Smooth muscle cell of the brain vasculature (primary cell): ENCODE results near the gene NUAK1.
"Not testable (repeated sequence)": the region's sequence is repeated elsewhere in the genome, so short reads cannot be mapped to it uniquely, and the experiment has no call there.

Source experiments
- DNase-seq: peaks from one replicate; pipeline ENCODE4 v3.0.0-alpha.2; 2012; ENCODE audit warnings: low read depth, low spot score

NUAK1 gene

DNA sequence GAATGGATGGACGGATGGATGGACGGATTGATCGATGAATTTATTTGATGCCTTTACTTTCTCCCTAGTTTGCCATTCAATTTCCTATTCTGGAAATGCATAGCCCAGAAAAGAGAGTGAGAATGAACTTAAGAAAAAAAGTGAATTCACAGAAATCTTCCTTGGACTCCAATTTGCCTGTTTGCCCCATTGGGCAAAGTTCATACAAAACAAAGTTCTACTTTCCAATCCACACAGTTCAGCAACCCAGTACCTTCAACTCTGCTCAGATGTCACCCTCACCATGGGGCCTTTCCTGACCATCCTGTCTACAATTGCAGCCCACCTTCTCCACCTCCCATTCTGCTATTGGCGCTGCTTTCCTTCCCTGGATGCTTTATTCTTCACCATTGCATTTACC lies 8.2 kb upstream of the NUAK1 start:
- DNase-seq: no peak

DNA sequence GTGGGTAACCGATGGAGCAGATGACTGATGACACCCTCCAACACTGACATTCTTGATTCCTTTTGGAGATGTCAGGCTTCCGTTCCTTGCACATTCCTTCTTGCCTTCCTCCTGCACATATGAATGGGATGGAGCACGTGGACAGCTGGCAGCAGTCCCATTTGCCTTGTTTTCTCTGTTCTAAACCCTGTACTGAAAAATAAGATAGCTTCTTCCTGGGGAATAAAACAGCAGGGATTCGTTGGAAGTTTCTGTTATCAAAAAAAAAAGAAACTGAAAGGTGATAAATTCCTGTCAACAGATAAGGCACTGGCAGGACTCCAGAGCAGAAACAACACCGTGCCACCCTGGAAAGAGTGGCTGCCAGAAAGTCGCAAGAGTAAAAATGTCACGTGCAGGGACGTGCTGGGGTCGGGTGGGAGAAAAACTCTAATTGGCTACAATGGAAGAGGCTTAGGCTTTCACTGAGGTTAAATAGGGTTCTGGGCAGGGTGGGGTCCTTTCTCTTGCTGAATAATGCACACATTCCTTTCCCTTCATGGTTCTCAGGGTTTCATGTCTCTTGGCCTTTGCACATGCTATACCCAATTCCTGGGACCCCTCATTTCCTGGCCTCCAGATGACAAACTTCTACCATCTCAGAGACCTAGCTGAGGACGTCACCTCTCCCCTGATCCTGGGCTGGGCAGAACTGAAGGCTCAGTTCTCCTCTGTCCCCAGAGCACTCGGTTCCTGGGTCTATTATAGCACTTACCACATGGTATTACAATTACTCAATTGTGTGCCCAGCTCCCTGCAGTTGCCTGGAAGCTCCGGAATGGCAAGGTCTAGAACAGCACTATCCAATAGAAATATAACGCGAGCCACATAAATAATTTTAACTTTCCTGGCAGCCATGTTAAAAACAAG lies 7.0 kb upstream of the NUAK1 start:
- no peak for DNase-seq

DNA sequence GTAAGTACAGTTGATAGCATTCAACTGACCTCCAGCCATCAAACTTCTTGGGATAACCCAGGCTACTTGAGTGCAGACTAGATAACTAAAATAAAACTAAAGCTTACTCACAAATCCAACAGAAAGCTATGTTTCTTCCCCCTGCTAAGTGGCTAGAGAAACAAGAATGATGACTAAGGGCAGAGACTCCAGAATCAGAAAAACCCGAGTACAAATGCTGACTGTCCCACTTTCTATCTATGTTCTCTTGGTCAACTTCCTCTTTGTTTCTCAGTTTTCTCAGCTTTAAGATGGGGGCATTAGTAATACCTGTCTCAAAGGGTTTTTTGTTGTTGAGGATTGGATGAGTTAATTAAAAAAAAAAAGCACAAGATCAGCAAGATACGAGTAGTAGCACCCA lies 6.1 kb upstream of the NUAK1 start:
- no peak for DNase-seq

DNA sequence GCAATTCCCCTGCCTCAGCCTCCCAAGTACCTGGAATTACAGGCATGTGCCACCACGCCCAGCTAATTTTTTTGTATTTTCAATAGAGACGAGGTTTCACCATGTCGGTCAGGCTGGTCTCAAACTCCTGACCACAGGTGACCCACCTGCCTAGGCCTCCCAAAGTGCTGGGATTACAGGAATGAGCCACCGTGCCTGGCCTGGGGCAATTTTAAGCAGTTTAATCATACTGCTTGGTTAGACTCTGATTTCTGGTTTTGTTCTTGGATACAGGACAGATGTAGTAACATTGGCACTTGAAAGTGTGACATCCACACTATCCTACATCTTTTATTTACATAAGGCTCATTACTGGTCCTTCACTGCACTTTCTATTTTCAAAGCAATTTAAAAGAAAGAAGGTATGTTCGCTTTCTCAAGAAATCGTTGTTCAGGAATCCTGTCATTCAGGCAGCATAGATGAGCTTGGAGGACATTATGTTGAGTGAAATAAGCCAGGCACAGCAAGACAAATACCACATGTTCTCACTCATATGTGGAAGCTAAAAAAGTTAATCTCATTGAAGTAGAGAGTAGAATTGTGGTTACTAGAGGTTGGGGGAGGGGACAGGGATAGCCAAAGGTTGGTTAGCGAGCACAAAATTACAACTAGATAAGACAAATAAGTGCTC lies 4.0 kb upstream of the NUAK1 start:
- no peak for DNase-seq

DNA sequence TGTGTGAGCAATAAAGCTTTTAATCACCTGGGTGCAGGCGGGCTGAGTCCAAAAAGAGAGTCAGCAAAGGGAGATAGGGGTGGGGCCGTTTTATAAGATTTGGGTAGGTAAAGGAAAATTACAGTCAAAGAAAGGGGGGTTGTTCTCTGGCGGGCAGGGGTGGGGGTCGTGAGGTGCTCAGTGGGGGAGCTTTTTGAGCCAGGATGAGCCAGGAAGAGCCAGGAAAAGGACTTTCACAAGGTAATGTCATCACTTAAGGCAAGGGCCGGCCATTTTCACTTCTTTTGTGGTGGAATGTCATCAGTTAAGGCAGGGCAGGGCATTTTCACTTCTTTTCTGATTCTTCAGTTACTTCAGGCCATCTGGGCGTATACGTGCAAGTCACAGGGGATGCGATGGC lies 3.2 kb upstream of the NUAK1 start:
- not testable (repeated sequence) for DNase-seq

DNA sequence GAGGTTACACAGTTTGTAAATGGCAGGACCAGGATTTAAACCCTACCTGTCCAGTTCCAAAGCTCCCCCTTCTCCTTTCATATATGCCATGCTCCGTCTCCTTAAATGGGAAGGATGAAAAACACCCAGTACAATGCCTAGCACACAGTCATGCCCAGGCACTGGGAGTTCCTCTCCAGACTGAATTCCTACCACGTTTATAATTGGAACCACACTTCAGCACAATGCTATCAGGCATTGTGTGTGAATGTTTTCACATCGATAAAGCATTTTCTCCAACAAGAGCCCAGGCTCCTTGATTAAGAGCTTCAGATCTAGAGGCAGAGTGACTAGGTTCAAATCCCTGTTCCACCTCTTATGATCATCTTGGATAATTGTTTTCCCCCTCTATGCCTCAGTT lies 2.7 kb upstream of the NUAK1 start:
- DNase-seq: no peak

DNA sequence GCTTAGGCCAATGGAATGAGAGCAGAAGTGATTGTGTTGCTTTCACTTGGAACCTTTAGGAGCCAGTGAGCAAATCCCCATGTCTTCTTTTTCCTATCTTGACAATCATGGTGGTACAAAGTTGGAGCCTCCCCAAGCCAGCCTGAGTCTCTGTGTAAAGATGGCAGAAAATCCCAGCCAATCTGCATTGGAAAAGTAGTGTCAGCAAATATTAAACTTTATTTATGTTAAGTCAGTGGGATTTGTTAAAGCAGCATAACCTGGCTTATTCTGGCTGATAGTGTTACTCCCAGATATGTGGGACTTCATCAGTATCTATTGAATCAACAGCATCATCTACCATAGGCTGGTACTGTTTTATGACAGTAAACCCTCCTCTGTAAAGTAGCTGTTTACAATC lies 2.2 kb upstream of the NUAK1 start:
- no peak for DNase-seq

DNA sequence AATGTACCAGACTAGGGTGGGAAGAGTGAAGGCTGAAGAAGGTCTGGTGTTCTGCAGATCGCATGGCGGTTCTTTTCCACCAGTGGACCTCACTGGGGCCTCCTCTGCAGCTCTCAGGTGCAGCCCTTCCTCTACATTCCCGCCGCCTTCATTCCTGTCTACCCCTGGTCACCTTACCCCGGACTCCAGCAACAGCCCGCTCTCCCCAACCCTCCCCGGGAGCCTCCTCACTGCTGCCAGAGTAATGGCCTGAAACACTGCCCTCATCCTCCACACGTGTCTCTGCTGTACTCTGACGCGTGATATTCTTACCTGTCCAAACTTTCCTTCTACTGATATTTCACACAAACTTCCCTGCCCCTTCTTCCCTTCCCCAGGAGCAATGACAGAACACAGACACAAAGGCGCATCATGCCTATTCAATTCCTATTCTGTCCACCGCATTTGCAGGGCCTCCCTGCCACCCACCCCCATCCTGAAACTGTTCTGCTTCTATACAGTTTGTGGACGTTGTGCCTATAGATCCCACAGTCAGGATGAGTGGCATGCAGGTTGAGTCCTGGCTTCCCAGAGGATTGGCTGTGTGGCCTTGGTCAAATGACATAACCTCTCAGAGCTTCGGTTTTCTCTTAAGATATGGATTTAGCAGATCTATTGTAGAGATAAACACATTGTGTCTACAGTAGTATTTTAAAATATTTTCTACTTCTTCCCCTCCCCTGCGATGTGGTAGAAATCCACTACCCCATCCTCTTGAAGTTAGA lies 1.7 kb upstream of the NUAK1 start:
- no peak for DNase-seq

DNA sequence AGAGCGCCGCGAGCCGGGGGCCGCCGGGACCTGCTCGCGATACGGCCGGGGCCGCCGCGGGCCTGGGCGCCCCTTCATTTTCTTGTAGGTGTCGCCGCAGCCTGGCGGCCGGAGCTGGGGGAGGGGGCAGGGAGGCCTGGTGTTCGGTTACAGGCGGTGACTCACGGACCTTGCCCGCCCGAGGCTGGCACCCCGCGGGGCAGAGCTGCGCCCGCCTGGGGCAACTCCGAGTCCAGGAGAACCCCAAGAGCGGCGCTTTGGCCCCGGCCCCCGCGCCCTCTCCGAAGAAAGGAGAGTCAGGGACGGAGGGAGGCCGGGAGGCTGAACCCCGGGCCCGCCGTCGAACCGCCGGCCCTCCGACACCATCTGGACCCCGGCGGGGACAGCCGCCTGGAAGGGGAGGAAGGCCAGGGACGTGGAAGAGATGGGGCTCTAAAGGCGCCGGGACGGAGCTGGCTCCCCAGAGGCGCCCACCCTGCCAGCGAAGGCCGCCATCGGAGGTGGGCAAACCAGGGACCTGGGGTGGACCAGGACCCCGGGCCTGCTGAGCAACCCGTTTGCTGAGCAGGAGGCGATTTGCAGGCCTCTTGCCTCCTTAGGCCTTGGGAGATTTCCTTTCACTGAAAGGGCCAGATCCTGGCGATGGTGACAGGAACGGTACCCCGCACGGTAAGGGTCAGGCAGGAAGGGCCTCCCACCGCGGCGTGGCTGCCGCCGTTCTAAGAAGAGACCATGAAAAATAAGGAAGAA lies 843 bp upstream of the NUAK1 start:
- DNase-seq: no peak

DNA sequence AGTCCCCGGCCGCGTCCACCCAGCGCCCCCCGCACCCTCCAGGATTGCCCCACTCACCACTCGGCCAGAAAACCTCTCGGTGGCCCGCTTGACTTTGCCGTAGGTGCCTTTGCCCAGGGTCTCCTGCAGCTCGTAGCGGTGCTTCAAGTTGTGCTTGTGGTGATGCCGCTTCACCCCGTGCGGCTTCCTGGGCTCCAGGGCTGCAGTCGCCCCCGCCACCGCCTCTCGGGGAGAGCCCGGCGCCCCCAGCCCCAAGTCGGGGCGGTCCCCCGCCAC lies 459 bp downstream of the NUAK1 start:
- no peak for DNase-seq

DNA sequence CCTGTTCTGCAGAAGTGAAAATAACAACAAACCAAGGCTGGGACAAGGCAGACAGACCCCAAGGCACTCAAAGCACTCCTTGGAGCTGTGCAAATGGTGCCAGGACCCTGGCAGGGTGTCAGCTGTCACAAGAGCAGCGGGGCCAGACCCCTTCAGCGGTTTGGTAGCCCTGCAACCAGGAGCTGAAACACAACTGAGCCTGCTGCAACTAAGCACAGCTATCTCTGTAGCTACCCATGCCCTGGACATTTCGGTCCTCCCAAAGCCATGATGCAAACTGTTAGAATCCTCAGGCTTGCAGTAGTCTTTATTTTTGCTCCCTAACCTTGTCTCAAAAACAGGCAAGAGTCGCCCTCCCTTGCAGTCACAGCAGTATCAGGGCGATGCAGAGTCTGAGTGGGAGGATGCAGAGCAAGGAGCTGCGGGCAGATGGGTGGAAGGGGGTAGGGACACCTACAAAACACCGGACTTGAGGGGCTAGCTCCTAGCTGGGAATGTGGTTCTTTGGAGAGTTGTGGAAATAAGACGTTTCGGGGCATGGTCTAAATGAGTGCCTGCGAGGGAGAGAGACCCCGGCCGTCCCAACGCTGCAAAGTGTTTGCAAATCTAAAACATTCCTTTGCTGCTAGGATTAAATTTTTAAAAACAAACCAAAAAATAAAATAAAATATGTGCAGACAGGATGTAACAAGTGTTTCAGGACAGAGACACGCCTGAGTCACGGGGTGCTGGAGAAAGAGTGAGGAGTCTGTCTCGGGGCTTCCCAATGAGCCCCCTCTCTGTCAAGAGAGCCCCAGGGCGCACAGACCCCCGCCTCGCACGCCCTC lies 1.0 kb downstream of the NUAK1 start:
- DNase-seq: no peak

DNA sequence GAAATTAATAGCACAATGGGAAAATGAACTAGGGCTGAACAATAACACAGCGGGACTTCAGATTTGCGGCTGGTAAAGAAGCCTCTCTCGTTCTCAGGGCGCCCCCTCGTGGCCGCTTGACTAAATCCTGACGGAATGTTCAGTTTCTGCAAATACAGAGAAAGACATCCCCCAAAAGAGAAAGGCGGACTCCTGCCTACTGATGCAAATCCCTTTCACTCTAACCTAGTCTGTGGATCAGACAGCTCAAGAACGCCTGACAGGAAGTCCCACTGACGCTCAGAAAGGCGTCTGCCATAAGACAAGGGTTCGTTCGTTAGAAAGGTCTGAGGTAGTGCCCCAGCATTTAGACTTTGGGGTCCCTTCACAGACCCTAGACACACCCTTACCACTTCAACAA lies 2.5 kb downstream of the NUAK1 start:
- DNase-seq: peak; percentile 58

DNA sequence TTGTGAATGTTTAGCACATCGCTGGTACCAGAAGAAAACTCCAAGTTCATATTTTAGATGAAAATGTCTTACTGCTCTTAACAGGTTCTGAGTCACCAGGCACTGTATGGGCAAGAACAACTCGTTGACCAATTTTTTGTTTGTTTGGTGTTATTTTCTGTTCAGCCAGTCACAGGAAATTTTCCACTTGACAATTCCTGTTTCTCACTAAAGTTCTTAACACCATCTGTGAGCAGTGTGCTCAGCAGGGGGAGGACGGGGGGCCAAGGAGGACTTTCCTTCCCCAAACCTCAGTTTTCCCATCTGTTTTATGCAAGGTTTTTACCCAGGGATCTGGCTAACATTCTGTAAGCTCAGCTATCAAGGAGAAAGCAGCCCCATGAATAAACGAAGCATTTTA lies 3.0 kb downstream of the NUAK1 start:
- DNase-seq: no peak

DNA sequence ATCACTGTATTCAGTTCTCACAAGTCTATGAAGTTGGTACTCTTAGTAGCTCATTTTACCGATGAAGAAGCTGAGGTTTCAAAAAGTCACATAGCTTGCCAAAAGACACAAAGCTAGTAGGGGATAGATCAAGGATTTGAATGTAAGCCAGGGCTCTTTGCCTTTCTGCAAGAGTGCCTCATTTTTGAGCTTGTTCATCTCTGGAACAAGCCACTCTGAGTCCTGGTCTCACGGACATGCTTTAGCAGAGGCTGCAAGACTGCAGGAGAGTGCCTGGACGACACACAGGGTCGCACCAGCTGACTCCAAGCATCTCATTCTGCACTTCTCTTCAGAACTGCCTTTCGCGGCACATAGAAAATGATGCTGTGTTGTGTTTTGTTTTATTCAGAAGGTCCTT lies 3.7 kb downstream of the NUAK1 start:
- DNase-seq: no peak

DNA sequence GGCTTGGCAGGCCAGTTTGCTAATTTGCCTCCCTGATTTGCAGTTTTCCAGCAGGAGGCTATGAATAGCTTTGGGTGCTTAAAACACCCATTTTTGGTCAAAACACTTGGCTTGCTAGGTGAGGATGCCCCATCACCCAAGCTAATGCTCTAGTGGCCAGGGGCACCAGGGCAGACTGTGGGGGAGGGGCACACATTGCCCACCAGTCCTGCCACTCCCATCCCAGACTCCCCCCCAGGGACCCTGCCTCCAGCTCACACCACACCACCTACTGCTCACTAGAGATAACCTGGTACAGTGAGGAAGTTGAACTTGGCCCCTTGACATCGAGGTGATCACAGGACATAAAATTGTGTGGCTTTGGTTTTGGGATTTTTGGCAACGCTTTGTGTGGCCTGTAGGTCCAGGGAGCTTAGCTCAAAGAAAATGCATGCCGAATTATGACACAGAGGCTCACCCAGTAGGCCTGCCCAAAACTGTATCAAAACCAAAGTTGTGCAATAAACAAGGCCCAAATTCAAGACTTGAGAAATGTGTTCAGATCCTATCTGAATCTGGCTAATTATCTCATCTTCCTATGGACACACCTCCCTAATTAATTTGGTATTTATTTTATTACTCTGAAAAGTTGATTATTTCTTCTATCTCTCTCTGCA lies 4.3 kb downstream of the NUAK1 start:
- no peak for DNase-seq

DNA sequence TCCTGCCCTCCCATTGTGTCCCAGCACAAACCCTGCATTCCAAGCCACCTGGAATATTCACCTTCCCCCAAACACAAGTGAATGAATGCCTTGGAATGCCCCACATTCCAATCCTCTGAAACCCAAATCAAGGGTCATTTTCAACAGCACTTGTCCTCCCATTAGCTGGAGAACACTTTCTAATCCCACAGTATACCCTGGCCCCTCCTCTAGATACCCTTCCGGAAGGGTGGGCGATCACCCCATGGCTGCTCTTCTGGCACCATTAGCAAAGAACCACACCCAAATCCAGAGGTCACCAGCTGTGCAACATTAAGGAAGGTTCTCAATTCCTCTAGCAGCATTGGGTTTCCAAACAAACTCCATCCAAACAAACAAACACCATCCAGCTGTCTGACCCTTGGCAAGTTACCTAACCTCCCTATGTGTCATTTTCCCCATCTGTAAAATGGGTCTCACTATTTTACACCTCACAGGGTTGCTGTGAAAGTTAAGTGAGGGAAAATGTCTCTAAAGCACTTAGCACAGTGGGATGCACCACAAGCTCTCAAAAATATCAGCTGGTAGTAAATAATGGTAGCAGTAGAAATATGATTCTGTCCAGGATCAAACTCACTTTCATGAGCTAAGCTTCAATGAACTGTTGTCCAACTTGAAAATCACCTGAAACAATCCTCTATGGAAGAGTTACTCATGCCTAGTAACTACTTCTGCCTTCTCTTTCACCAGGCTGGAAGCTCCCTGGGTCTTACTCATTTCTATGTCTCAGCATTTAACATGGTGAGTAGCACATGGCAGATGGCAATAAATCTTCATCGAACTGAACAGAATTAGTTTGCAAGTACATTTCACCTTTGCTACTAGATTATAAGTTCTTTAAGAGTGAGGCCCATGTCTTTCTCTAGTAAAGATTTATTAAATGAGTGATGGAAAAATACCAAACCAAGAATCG lies 5.3 kb downstream of the NUAK1 start:
- no peak for DNase-seq

DNA sequence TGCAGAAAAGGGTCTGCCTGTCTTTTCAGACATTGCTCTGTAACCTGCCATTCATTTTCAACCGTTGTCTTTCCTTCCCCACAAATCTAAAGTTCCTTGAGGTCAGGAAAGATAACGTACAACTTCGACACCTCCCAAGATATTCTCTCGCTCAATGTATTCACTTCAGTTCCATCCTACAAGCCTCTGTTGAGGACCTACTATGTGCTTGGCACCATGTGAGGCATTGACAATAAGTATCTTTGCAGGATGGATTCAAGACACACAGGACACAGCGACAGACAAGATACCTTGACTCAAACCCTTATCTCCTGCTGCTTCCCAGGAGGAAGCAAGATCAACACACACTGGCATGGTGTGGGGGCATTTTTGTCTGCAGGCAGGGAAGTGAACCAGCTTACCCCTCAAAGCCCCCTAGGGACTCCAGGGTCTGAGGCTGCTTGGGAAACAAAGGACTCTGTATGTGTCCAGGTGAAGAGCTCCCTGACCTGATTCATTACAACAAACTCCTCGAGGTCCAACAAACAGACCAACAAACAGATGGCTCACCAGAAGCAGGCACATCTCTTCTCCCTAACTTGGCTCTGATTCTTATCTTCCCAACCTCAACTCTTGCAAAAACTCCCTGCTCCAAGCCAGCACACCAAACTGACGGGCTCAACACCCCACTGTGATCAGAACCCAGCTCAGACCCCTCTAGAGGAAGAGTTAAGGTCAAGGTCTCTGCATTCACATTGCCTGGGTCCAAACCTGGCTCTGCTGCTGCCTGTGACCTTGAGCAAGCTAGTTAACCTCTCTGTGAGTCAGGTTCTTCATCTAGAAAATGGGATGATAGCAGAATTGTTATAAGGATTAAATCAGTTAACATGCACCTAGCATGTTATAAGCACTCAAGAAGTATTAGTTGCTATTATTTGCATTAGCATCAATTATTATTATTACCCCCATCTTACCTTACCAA lies 6.3 kb downstream of the NUAK1 start:
- DNase-seq: no peak

DNA sequence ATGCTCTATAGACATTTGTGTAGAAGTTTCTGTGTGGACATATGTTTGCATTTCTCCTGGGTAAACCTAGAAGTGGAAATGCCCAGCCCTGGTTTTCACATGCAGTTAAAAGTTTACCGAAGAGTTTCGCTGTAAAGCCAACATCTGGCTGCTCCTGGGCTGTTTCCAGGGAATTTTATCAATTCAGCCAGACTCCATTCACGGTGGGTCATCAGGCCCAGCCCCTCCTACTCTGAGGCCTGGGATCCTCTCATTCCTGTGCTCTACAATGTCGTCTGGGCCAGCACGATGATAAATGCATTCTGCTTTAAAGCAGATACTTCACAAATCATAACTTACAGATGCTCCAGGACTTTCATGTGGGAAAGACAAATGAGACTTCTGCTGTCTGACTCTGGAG lies 7.1 kb downstream of the NUAK1 start:
- DNase-seq: no peak
